Neural cell (in vitro differentiated cells): Measurements from ENCODE around the gene HMOX2. TPM values are rescaled to one million over a fixed set of nuclear protein-coding genes. Genes with fewer than 3 reads are reported as not detected.

Source experiments
- H2AFZ ChIP-seq: fragments of 200-600, 300-800 bp; sonication (generic), shearing (Covaris generic); 2 replicates; pipeline ENCODE4 v1.6.0; 2014; ENCODE audit warnings: low read depth, mild to moderate bottlenecking, antibody characterized with exemption, low read length, moderate library complexity
- H3F3A ChIP-seq: fragments of 200-600 bp; shearing (Covaris generic); 2 replicates; pipeline ENCODE4 v1.6.1; 2016; ENCODE audit warnings: mild to moderate bottlenecking, moderate library complexity, mixed read lengths, antibody characterized with exemption, low read length; ENCODE audit not compliant: insufficient read depth, poor library complexity, severe bottlenecking
- H3K27ac ChIP-seq: fragments of 200-600, 300-800 bp; sonication (generic), shearing (Covaris generic); 2 replicates; pipeline ENCODE4 v1.5.1; 2014; ENCODE audit warnings: mild to moderate bottlenecking, low read length, moderate library complexity
- H3K27me3 ChIP-seq: fragments of 300-800, 200-600 bp; sonication (generic), shearing (Covaris generic); 2 replicates; pipeline ENCODE4 v1.6.0; 2014; ENCODE audit warnings: mild to moderate bottlenecking, low read depth, low read length, moderate library complexity; ENCODE audit not compliant: insufficient read depth
- H3K36me3 ChIP-seq: fragments of 300-800, 200-600 bp; sonication (generic), shearing (Covaris generic); 2 replicates; pipeline ENCODE4 v1.5.1; 2014; ENCODE audit warnings: mild to moderate bottlenecking, antibody characterized with exemption, low read length, moderate library complexity; ENCODE audit not compliant: insufficient read depth
- H3K4me2 ChIP-seq: fragments of 300-800, 200-600 bp; sonication (generic), shearing (Covaris generic); 2 replicates; pipeline ENCODE4 v1.6.0; 2014; ENCODE audit warnings: mild to moderate bottlenecking, low read length
- H3K4me3 ChIP-seq: fragments of 300-800, 200-600 bp; sonication (generic), shearing (Covaris generic); 2 replicates; pipeline ENCODE4 v1.5.1; 2014; ENCODE audit warnings: mild to moderate bottlenecking, low read length, moderate library complexity
- H3K79me2 ChIP-seq: fragments of 200-600 bp; shearing (Covaris generic); replicated peaks from 2 replicates; pipeline ENCODE4 v1.6.0; 2014; ENCODE audit warnings: mild to moderate bottlenecking, low read length, moderate library complexity; ENCODE audit not compliant: insufficient read depth
- H3K9ac ChIP-seq: fragments of 300-800, 200-600 bp; sonication (generic), shearing (Covaris generic); 2 replicates; pipeline ENCODE4 v1.6.1; 2016; ENCODE audit warnings: mild to moderate bottlenecking, low read length, mixed read lengths
- H3K9me2 ChIP-seq: fragments of 200-600 bp; shearing (Covaris generic); 2 replicates; pipeline ENCODE4 v1.6.1; 2016; ENCODE audit warnings: mild to moderate bottlenecking, low read length, mixed read lengths; ENCODE audit not compliant: insufficient read depth
- H3K9me3 ChIP-seq: fragments of 200-600, 300-800 bp; sonication (generic), shearing (Covaris generic); 2 replicates; pipeline ENCODE4 v1.6.1; 2016; ENCODE audit warnings: mild to moderate bottlenecking, mixed run types, low read length, moderate library complexity, mixed read lengths
- H4K20me1 ChIP-seq: fragments of 200-600 bp; shearing (Covaris generic); 2 replicates; pipeline ENCODE4 v1.6.1; 2016; ENCODE audit warnings: mild to moderate bottlenecking, mixed run types; ENCODE audit not compliant: insufficient read depth
- CTCF ChIP-seq: fragments of 450-650 bp; IDR thresholded peaks from 2 replicates; pipeline ENCODE4 v1.5.1; 2014; ENCODE audit warnings: antibody characterized with exemption, mild to moderate bottlenecking, moderate library complexity; ENCODE audit not compliant: poor library complexity, severe bottlenecking
- EP300 ChIP-seq: fragments of 450-650 bp; conservative IDR thresholded peaks from 2 replicates; pipeline ENCODE4 v1.6.1; 2014; ENCODE audit warnings: antibody characterized with exemption, mild to moderate bottlenecking, moderate library complexity; ENCODE audit not compliant: poor library complexity, severe bottlenecking
- EZH2 ChIP-seq: fragments of 200-600, 300-800 bp; shearing (Covaris generic), sonication (generic); IDR thresholded peaks from 2 replicates; pipeline ENCODE4 v1.6.1; 2014; ENCODE audit warnings: antibody characterized with exemption, low read length, borderline replicate concordance, mild to moderate bottlenecking; ENCODE audit not compliant: insufficient read depth, poor library complexity, severe bottlenecking
- MXI1 ChIP-seq: fragments of 450-650 bp; conservative IDR thresholded peaks from 2 replicates; pipeline ENCODE4 v1.6.1; 2014; ENCODE audit warnings: antibody characterized with exemption, mild to moderate bottlenecking; ENCODE audit not compliant: poor library complexity, severe bottlenecking
- POLR2AphosphoS5 ChIP-seq: IDR thresholded peaks from 2 replicates; pipeline ENCODE4 v1.6.1; 2012
- RAD21 ChIP-seq: fragments of 450-650 bp; conservative IDR thresholded peaks from 2 replicates; pipeline ENCODE4 v1.6.1; 2014; ENCODE audit warnings: antibody characterized with exemption, mild to moderate bottlenecking, moderate library complexity
- REST ChIP-seq: IDR thresholded peaks from 2 replicates; pipeline ENCODE4 v1.6.1; 2012; ENCODE audit warnings: borderline replicate concordance
- SMC3 ChIP-seq: fragments of 450-650 bp; conservative IDR thresholded peaks from 2 replicates; pipeline ENCODE4 v1.6.1; 2014; ENCODE audit warnings: antibody characterized with exemption, mild to moderate bottlenecking, moderate library complexity; ENCODE audit not compliant: poor library complexity
- TAF1 ChIP-seq: IDR thresholded peaks from 2 replicates; pipeline ENCODE4 v1.6.1; 2012; ENCODE audit warnings: low read depth
- polyA plus RNA-seq: library from polyadenylated mRNA; depleted of rRNA; stranded (reverse); fragments of >200 nt; gene quantifications from 2 replicates; pipeline ENCODE4 v1.2.3, GENCODE V29; 2014

The HMOX2 gene
- polyA plus RNA-seq, 1 donor from 2014 or later, result 79.4 TPM

- Histone ChIP-seq H3F3A (no peaks in the 10 kb centered on the region), H4K20me1 (no peaks in the 10 kb centered on the region), H3K9ac (no peak overlapping the region), H3K4me3 (no peak overlapping the region), H3K79me2 (no peaks in the 10 kb centered on the region), H3K36me3 (no peaks in the 10 kb centered on the region), H3K27ac (no peak overlapping the region), H3K27me3 (no peaks in the 10 kb centered on the region), H2AFZ (no peak overlapping the region), H3K4me2 (no peak overlapping the region), H3K9me2 (no peaks in the 10 kb centered on the region), H3K9me3 (no peaks in the 10 kb centered on the region)
- peak; percentile 37 for TF ChIP-seq MXI1
- no peak for TF ChIP-seq EZH2
- TF ChIP-seq TAF1, result no peak
- TF ChIP-seq REST, result no peak
- TF ChIP-seq POLR2AphosphoS5, result no peak
- TF ChIP-seq CTCF, result peak; percentile 87
- TF ChIP-seq RAD21, result peak; percentile 84
- no peak for TF ChIP-seq EP300
- peak; percentile 82 for TF ChIP-seq SMC3
These were observed 30.3 kb downstream of the HMOX2 start for GRCh38 chr16:4506450-4506849.

GRCh38 chr16:4507588-4508345 is 31.6 kb downstream of the HMOX2 start:
- Histone ChIP-seq H2AFZ (no peak overlapping the region), H3K9ac (no peak overlapping the region), H3K27me3 (no peaks in the 10 kb centered on the region), H3K36me3 (no peaks in the 10 kb centered on the region), H3K27ac (no peak overlapping the region), H3F3A (no peaks in the 10 kb centered on the region), H3K4me2 (no peak overlapping the region), H3K4me3 (no peak overlapping the region), H3K9me3 (no peaks in the 10 kb centered on the region), H4K20me1 (no peaks in the 10 kb centered on the region), H3K9me2 (no peaks in the 10 kb centered on the region), H3K79me2 (no peaks in the 10 kb centered on the region)
- TF ChIP-seq SMC3 (no peak), EP300 (no peak), REST (no peak), CTCF (no peak), MXI1 (no peak), TAF1 (no peak), RAD21 (no peak), EZH2 (no peak), POLR2AphosphoS5 (no peak)
